Esophagus squamous epithelium (tissue), 5 donors: ENCODE data around the gene CACFD1. TPM values are rescaled to one million over a fixed set of nuclear protein-coding genes. Genes with fewer than 3 reads are reported as not detected.

Experiments used
- DNase-seq: peaks from one replicate; lab custom pipeline; 2025; lab: John Stamatoyannopoulos, UW
- H3K27ac ChIP-seq, 4 donors: fragments of 200-600 bp; sonication (generic); one replicate each; pipeline ENCODE4 v1.5.1; 2016 to 2019; ENCODE audit warnings: mild to moderate bottlenecking in 1 of 4
- H3K27me3 ChIP-seq, 4 donors: fragments of 200-600 bp; sonication (generic); 1 replicate in 3 of 4; 2 replicates in 1 of 4; pipeline versions ENCODE4 v1.5.1 to v1.6.0; 2017 to 2021; ENCODE audit warnings: antibody characterized with exemption in 1 of 4
- H3K36me3 ChIP-seq, 3 donors: fragments of 200-600 bp; sonication (generic); one replicate each; pipeline ENCODE4 v1.5.1; 2016 to 2019
- H3K4me1 ChIP-seq, 3 donors: fragments of 200-600 bp; sonication (generic); one replicate each; pipeline ENCODE4 v1.5.1; 2017 to 2019
- H3K4me3 ChIP-seq, 4 donors: fragments of 200-600 bp; sonication (generic); 1 replicate in 3 of 4; 2 replicates in 1 of 4; pipeline ENCODE4 v1.5.1; 2016 to 2019; ENCODE audit warnings: mild to moderate bottlenecking in 2 of 4, moderate library complexity in 1 of 4
- H3K9me3 ChIP-seq, 3 donors: fragments of 200-600 bp; sonication (generic); one replicate each; pipeline ENCODE4 v1.5.1; 2016 to 2019
- POLR2A ChIP-seq, 4 donors: fragments of 450-650 bp; IDR thresholded peaks; one replicate each; pipeline ENCODE4 v1.6.1; 2017; ENCODE audit warnings: antibody characterized with exemption in 4 of 4, mild to moderate bottlenecking in 4 of 4, moderate library complexity in 3 of 4
- WGBS, 2 donors: methylation state at CpG; one replicate each; pipeline ENCODE4 v1.1.5; 2018; 5-methylcytosine and 5-hydroxymethylcytosine counted together
- intact Hi-C: fragments of 100-400 bp; cut with DNase I; formaldehyde crosslinking; loops from one replicate; pipeline ENCODE4 v1.15.0; 2022
- total RNA-seq, 4 donors: library from RNA; depleted of rRNA; stranded (reverse); fragments of >200 nt; gene quantifications; one replicate each; pipeline ENCODE4 v1.1.0, GENCODE V29; 2016
- TF ChIP-seq, protein P1 (sequence below), 6 experiments: fragments of 450-650 bp in 4 of 6; fragments of 200-600 bp in 2 of 6; sonication (generic) in 2 of 6; IDR thresholded peaks; one replicate each; pipeline ENCODE4 v1.5.1; 2016 to 2019; ENCODE audit warnings: antibody characterized with exemption in 6 of 6, mild to moderate bottlenecking in 4 of 6, moderate library complexity in 4 of 6
- donor health status: DM: yes; HTN: yes; CAD: no.

Gene CACFD1
- total RNA-seq, 4 donors from 2014 or later = 5.9 to 13.7 (median 9.1) TPM

DNA sequence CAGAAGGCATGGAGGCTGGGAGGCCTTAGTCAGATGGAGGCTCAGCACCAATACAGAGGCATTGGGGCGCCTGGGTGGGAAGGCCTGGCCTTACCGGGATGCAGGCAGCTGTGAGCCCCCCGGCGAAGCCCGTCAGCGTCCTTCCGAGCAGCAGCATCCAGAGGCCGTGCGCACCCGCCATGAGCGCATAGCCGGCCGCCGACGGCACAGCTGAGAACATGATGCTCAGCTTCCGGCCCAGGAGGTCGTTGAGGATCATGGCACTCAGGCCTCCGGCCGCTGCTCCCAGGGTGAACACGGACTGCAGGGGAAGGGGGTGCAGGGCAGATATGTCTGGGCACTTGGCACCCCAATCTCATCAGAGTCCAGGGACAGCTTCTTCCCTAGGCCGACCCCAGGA lies 17.2 kb downstream of the CACFD1 start:
- Histone ChIP-seq H3K9me3 (no peaks in the 10 kb centered on the region), H3K4me3 (no peak overlapping the region), H3K27me3 (peaks cover 0 to 29% (median 0%) of the 10 kb centered on the region in 4 donors), H3K27ac (no peak overlapping the region), H3K4me1 (peaks cover 12 to 25% (median 16%) of the 10 kb centered on the region in 3 donors), H3K36me3 (no peaks in the 10 kb centered on the region)
- intact Hi-C loops = no loop called here
- WGBS, 2 donors = 78 to 100% methylated on average over 2 to 4 of the region's 21 CpGs
- TF ChIP-seq, protein P1, sequence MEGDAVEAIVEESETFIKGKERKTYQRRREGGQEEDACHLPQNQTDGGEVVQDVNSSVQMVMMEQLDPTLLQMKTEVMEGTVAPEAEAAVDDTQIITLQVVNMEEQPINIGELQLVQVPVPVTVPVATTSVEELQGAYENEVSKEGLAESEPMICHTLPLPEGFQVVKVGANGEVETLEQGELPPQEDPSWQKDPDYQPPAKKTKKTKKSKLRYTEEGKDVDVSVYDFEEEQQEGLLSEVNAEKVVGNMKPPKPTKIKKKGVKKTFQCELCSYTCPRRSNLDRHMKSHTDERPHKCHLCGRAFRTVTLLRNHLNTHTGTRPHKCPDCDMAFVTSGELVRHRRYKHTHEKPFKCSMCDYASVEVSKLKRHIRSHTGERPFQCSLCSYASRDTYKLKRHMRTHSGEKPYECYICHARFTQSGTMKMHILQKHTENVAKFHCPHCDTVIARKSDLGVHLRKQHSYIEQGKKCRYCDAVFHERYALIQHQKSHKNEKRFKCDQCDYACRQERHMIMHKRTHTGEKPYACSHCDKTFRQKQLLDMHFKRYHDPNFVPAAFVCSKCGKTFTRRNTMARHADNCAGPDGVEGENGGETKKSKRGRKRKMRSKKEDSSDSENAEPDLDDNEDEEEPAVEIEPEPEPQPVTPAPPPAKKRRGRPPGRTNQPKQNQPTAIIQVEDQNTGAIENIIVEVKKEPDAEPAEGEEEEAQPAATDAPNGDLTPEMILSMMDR (IDR thresholded peaks at IDR 0.05) = no peak
- TF ChIP-seq POLR2A (IDR thresholded peaks at IDR 0.05) = no peak
- DNase-seq = no peak

DNA sequence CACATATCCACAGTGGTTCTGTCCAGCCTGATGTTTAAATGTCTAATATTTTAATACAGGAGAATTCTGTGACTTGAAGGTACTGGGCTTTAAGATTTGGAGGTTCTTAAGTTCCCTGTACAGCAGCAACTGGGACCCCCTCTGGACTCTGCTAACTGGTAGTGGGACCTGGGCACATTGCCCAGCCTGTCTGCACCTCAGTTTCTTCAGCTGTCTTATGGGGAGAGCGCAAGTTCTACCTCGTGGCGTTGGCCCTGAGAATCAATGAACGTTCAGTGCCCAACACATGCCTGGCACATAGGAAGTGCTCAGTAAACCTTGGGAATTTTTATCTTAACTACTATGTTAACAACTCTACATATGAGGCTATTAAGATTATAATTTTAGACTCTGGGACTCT lies 17.7 kb downstream of the CACFD1 start:
- DNase-seq = no peak
- Histone ChIP-seq H3K27ac (no peak overlapping the region), H3K27me3 (peaks cover 0 to 29% (median 0%) of the 10 kb centered on the region in 4 donors), H3K4me1 (peaks cover 12 to 25% (median 16%) of the 10 kb centered on the region in 3 donors), H3K4me3 (no peak overlapping the region), H3K36me3 (no peaks in the 10 kb centered on the region), H3K9me3 (no peaks in the 10 kb centered on the region)
- TF ChIP-seq, protein P1 (IDR thresholded peaks at IDR 0.05) = no peak
- TF ChIP-seq POLR2A (IDR thresholded peaks at IDR 0.05) = no peak
- WGBS, 2 donors = 80 to 95% methylated on average over 4 of the region's 4 CpGs
- intact Hi-C loops = no loop called here

DNA sequence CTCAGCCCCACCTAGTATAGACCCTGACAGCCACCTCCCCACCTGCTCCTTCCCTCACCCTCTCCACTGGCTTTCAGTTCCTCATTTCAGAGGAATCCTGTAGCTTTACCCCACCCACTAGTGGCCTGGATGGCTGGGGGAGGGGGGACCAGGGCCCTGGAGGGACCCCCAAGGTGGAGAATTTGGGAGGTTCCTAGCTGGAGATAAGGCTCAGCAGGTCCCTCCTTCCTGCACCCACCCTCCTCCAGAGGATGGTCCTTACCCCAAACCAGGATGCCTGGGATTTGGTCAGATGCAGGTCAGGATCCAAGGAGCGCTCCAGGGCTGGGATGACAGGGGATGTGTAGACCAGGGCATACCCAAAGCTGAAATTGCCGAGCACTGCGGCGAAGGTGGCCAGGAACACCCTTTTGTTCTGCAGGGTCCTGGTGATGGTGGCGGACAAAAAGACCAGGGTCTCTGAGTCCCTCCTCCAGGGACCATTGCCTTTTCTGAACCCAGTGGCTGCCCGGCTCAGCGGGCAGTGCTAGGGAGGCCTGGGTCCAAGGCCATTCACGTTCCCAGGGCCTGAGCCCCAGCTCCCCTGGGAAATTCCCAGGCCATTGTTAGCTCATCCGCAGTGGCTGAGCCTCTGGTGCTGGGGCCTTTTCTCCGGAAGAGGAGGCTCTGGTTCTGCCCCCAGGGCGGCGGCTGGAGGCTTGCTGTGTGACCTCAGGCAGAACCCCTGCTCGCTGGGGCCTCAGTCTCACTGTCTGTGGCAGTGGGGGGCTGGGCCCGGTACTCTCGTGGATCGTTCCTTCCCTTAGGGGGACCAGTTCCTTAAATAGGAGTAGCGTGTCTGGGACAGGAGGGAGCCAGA lies 18.4 kb downstream of the CACFD1 start:
- H3K27me3 ChIP-seq = peaks cover 0 to 29% (median 0%) of the 10 kb centered on the region in 4 donors
- H3K9me3 ChIP-seq = no peaks in the 10 kb centered on the region
- peak overlapping the region; percentile 35 to 71 (median 48) for H3K4me3 ChIP-seq
- peak overlapping the region; percentile 44 to 72 (median 57) for H3K27ac ChIP-seq
- no peaks in the 10 kb centered on the region for H3K36me3 ChIP-seq
- 42 to 100% methylated on average over 2 to 4 of the region's 17 CpGs for WGBS, 2 donors
- no peak for TF ChIP-seq POLR2A (IDR thresholded peaks at IDR 0.05)
- TF ChIP-seq, protein P1 (IDR thresholded peaks at IDR 0.05) = no peak
- intact Hi-C loops = no loop called here
- peaks cover 12 to 25% (median 16%) of the 10 kb centered on the region in 3 donors for H3K4me1 ChIP-seq
- no peak for DNase-seq

DNA sequence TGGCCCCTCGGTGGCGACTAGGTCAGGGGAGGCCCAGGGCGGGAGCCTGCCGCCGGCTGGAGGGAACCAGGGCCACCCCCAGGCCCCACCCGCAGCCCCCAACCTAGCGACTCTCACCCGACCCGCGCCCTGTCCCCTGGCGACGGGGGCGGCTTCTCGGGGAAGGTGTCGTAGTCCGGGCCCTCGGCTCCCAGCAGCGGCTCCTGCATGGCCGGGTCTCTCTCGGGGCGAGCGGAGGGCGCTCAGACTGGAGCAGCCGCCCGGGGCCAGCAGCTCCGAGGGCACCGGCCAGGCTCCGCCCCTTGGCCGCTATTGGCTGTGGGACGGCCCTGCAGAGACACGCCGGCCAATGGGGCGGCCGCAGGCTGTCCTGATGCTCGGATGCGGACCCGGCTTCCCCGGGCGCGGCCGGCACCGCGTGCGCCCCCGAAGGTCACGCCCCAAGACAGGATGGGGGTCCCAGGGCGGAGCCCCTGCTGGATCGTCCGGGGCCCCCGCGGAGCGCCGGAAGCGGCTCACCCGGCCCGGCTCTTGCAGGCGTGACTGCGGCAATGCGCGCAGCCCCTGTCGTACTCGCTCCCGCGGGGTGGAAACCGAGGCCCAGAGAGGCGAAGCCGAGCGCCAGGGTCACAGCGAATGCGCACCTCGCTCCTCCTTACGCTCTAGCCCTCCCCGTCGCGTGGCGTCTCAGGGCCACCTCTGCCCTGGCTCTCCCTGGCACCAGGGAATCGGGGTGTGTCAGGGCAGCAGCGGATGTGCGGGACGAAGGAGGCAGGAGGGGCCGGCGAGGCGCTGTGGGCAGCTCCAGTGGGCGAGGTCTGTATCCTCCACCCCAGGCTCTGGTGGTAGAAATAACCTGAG lies 19.3 kb downstream of the CACFD1 start, which contains the start of gene SLC2A6:
Gene SLC2A6 (minus strand): TSS at position 249 of the 861 bp plus-strand sequence. CDS start 40 bp downstream, at position 209.
- TF ChIP-seq POLR2A (IDR thresholded peaks at IDR 0.05) = peak in 2 of 4 donors; percentile 23 to 51
- TF ChIP-seq, protein P1 (IDR thresholded peaks at IDR 0.05) = no peak
- 0% methylated on average over 2 to 26 of the region's 84 CpGs for WGBS, 2 donors
- Histone ChIP-seq H3K27me3 (peaks cover 0 to 29% (median 0%) of the 10 kb centered on the region in 4 donors), H3K36me3 (no peaks in the 10 kb centered on the region), H3K4me1 (peaks cover 12 to 25% (median 16%) of the 10 kb centered on the region in 3 donors), H3K27ac (peak within 1 kb of the TSS; percentile 44 to 72 (median 57)), H3K4me3 (peak within 1 kb of the TSS; percentile 35 to 71 (median 48)), H3K9me3 (no peaks in the 10 kb centered on the region)
- no peak for DNase-seq
- intact Hi-C loops = no loop called here
